IPS DF 6.9 (cell line): ENCODE results near the gene HHAT.

ENCODE experiments used
- DNase-seq: peaks from one replicate; pipeline ENCODE4 v3.0.0-alpha.2; 2013; ENCODE audit warnings: low read depth, low spot score
- H3K27ac ChIP-seq: one replicate; pipeline ENCODE4 v1.5.1; 2013; ENCODE audit warnings: low read length, control low read depth
- H3K27me3 ChIP-seq: 2 replicates; pipeline ENCODE4 v1.6.1; 2013; ENCODE audit warnings: mild to moderate bottlenecking, low read length; ENCODE audit not compliant: control insufficient read depth, insufficient read depth
- H3K36me3 ChIP-seq: 2 replicates; pipeline ENCODE4 v1.6.1; 2013; ENCODE audit warnings: low read length; ENCODE audit not compliant: control insufficient read depth, insufficient read depth
- H3K4me1 ChIP-seq: 2 replicates; pipeline ENCODE4 v1.6.1; 2013; ENCODE audit warnings: low read length; ENCODE audit not compliant: control insufficient read depth, insufficient read depth
- H3K4me3 ChIP-seq: 2 replicates; pipeline ENCODE4 v1.5.1; 2013; ENCODE audit warnings: mild to moderate bottlenecking, low read length
- H3K9me3 ChIP-seq: 2 replicates; pipeline ENCODE4 v1.6.1; 2013; ENCODE audit warnings: low read length, inconsistent platforms; ENCODE audit not compliant: control insufficient read depth, insufficient read depth
- WGBS: extraction: QIAGEN DNeasy Blood & Tissue Kit; methylation state at CpG from one replicate; pipeline ENCODE4 v1.1.7; 2013; ENCODE audit warnings: mixed read lengths, missing lambda C conversion rate; ENCODE audit not compliant: insufficient read length, insufficient coverage; 5-methylcytosine and 5-hydroxymethylcytosine counted together

HHAT gene

DNA sequence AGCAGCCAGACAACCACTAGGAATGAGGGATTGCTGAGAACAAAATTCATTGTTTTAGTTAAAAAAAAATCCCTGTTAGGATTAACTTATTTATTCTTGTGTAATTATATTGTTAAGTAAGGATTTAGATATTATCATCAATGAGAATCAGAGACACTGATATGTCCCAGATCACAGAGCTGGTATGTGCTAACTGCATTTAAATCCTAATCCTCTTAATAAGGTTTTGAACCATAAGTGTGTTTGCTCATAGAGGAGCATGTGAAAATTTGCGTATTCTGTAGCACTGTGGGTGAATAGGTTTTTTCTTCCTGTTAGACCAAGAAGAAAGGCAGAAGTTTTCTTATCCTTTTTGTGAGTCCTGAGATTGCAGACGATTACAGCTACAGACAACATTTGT, 147.1 kb downstream of the HHAT start:
- H3K9me3 ChIP-seq, result no peaks in the 10 kb centered on the region
- WGBS, result no CpG with 5 or more reads among the region's 2 CpGs
- H3K4me1 ChIP-seq, result peaks cover 3% of the 10 kb centered on the region; the same call in 1 of the 2 replicates
- no peak overlapping the region for H3K27ac ChIP-seq
- no peak for DNase-seq
- H3K27me3 ChIP-seq, result no peaks in the 10 kb centered on the region
- no peaks in the 10 kb centered on the region for H3K36me3 ChIP-seq
- H3K4me3 ChIP-seq, result no peak overlapping the region

DNA sequence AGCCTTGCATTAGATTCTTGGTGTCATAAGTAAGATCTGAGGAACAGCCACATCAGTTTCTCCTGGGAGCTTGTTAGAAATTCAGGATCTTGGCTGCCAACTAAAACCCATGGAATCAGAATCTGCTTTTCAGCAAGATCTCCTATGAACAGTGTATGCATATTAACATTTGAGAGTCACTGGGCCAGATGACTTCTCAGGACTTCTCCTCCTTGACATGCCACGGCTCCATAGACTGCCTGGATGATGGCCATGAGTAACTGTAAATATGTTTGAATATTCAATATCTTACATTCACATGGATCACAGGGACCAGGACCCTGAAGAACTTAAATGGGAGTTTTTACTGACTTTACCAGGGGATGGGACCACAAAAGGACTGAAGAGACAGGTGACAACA, 148.0 kb downstream of the HHAT start:
- no peaks in the 10 kb centered on the region for H3K9me3 ChIP-seq
- no CpG with 5 or more reads among the region's 1 CpG for WGBS
- H3K27me3 ChIP-seq, result no peaks in the 10 kb centered on the region
- peaks cover 3% of the 10 kb centered on the region; the same call in 1 of the 2 replicates for H3K4me1 ChIP-seq
- no peak overlapping the region for H3K4me3 ChIP-seq
- H3K36me3 ChIP-seq, result no peaks in the 10 kb centered on the region
- no peak for DNase-seq
- no peak overlapping the region for H3K27ac ChIP-seq

DNA sequence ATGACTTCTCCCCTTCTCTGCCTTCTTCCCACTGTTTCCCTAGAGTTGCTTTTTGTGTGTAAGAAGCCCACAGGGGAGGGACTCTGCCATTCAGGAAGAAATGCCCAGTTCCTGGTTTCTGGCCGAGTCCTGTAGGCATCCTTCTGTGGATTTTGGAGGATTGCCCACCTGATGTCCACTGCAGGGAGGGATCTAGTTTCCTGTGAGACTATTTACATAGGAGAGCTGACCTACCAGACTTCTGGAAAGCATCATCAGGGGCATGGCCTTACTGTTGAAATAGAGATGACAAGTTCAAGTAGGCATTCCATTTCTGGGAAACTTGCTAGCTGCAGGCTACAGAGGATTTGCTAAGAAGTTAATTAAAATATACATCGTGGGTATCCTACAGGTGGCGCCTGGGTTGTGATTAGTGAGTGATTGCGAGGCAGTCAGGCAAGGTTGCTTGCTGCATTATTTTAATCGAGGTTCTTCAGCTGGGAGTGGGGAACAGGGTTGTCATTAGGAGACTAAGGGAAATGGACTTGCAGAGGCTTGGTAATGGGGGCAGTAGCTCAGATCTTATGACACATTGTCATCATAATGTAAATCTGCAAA, 148.7 kb downstream of the HHAT start:
- no peak overlapping the region for H3K27ac ChIP-seq
- H3K4me3 ChIP-seq, result no peak overlapping the region
- H3K27me3 ChIP-seq, result no peaks in the 10 kb centered on the region
- H3K4me1 ChIP-seq, result peaks cover 3% of the 10 kb centered on the region; the same call in 1 of the 2 replicates
- no peak for DNase-seq
- H3K36me3 ChIP-seq, result no peaks in the 10 kb centered on the region
- H3K9me3 ChIP-seq, result no peaks in the 10 kb centered on the region
- WGBS, result no CpG with 5 or more reads among the region's 5 CpGs

DNA sequence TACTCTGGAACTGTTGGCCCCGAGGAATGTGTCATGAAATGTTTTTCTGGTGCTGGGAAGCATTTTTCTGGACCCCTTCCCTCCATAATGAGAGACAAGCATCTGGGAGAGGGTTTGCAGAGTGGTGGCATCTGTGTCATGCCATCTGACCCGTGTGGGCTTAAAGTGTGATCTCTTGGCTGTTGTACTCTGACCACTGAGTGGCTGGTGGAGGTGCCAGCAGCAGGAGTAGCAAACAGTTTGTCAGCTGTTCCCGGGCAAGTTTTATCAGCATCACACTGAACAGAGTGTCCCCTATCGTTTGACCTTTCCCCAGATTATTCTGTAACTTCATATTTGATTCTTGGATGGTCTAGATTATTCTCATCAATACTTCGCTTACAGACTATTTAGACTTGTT, 150.1 kb downstream of the HHAT start:
- Histone ChIP-seq H3K36me3 (no peaks in the 10 kb centered on the region), H3K9me3 (no peaks in the 10 kb centered on the region), H3K27me3 (no peaks in the 10 kb centered on the region), H3K4me3 (no peak overlapping the region), H3K27ac (no peak overlapping the region), H3K4me1 (peaks cover 3% of the 10 kb centered on the region; the same call in 1 of the 2 replicates)
- WGBS, result no CpG with 5 or more reads among the region's 5 CpGs
- no peak for DNase-seq

DNA sequence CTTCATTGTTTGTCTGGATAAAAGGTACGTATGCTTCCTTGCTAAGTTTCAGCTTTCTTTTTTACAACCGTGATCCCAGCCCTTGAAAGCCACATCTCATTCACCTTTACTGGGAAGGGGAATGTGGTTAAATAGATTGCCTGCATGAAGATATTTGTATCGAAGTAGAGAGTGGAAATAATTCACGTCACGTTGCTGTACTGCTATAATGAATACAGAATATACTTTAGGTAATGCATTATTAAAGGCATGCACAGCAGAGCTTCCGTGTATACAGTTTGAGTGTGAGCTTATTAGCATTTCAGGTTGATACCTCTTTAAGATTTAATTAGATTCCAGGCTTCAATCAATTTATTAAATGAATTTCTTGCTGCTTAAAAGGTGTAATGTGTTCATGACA, 153.8 kb downstream of the HHAT start:
- H3K27me3 ChIP-seq, result no peaks in the 10 kb centered on the region
- H3K27ac ChIP-seq, result no peak overlapping the region
- no peak overlapping the region for H3K4me3 ChIP-seq
- no peaks in the 10 kb centered on the region for H3K4me1 ChIP-seq
- no peaks in the 10 kb centered on the region for H3K36me3 ChIP-seq
- DNase-seq, result no peak
- WGBS, result 100% methylated on average over 3 of the region's 6 CpGs
- H3K9me3 ChIP-seq, result no peaks in the 10 kb centered on the region

DNA sequence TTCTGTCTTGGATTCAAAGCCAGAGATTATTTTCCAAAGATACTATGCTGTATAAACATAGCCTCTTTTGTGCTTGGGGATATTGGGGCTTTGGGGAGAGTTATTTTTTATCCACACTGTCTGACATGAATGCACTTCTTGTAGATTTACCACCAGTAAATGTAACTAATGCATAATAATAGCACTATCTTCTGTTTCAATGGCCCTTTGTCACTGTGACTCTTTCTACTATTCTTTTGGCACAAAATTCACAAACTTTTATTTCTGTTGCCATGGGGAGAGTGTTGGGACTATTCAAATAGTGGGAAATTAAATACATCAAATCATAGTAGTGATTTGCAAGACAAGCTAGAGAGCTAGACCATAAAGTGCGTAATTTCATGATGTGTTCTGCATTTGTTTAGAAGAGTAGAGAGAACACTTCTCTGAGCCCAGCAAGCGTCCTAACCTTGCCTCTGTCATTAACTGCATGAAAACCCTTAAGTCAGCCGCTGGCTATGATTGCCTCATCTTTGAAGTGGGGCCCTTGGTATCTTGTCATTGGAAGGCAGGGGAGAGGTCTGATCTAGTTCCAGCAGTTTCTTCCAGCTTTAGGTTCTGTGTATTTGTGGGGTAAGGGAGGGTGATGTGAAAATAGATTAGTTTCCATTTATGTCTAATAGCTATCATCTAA, 154.4 kb downstream of the HHAT start:
- no peak for DNase-seq
- Histone ChIP-seq H3K4me1 (no peaks in the 10 kb centered on the region), H3K4me3 (no peak overlapping the region), H3K36me3 (no peaks in the 10 kb centered on the region), H3K27ac (no peak overlapping the region), H3K9me3 (no peaks in the 10 kb centered on the region), H3K27me3 (no peaks in the 10 kb centered on the region)
- WGBS, result no CpG with 5 or more reads among the region's 3 CpGs

DNA sequence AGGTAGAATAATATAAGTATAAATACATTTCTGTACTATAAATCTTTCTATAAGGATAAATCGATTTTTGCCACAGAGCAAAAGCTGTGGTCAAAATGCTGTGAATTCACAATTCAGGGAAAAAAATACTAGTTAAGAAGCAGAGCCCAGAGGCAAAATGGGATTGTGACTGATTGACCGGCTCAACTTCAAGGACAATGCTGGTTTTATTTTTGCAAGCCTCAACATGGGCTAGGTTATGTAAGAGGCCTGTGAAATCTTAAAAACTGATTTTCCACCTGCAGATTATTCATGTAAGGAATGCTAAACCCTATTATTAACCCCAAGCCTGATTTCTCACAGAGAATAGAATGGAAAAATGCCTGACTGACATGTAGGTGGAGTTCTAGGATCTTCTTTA, 155.1 kb downstream of the HHAT start:
- Histone ChIP-seq H3K27ac (no peak overlapping the region), H3K9me3 (no peaks in the 10 kb centered on the region), H3K4me3 (no peak overlapping the region), H3K36me3 (no peaks in the 10 kb centered on the region), H3K4me1 (no peaks in the 10 kb centered on the region), H3K27me3 (no peaks in the 10 kb centered on the region)
- DNase-seq, result no peak
- no CpG with 5 or more reads among the region's 2 CpGs for WGBS

DNA sequence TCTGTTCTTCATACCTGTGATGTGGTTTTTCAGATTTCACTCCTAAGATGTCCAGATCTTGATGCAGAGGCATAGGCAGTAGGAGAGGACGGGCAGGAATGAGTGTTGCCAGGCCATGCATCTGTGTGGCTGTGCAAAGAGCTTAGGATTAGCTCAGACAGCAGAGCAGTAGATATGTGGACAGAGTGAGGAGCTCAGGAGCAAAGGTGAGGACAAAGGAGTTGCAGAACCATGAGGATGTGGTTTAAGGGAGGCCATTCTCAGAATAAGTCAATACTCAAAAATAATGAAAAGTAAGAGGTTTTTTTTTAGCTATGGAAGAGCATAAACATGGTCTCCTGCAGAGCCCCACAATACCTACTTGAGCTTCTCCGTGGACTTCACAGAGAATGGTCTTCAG, 158.3 kb downstream of the HHAT start:
- DNase-seq, result no peak
- no peaks in the 10 kb centered on the region for H3K9me3 ChIP-seq

DNA sequence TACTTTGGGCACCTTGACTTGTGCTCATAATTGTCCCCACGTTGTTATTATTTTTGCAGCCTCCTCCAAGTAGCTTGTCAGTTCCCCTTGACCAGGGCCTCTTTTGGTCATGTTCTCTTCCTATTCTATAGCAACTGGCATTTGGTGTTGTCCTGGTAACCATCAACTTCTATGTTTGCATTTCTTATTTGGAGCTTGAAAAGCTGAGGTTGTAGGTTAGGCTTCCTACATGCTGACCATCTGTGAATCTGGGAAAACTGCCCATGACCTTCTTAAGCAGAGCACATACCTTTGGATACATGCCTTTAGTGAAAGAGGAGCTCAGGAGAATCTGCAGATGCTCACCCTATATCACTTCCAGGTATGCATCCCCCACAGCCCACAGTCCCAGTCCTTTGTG, 160.8 kb downstream of the HHAT start:
- no peak overlapping the region for H3K4me3 ChIP-seq
- no peaks in the 10 kb centered on the region for H3K36me3 ChIP-seq
- H3K27ac ChIP-seq, result no peak overlapping the region
- no peaks in the 10 kb centered on the region for H3K27me3 ChIP-seq
- no peaks in the 10 kb centered on the region for H3K9me3 ChIP-seq
- no peak for DNase-seq
- no CpG with 5 or more reads among the region's 1 CpG for WGBS
- H3K4me1 ChIP-seq, result no peaks in the 10 kb centered on the region

More for the DNA sequence above, 158.3 kb downstream of the HHAT start:
- H3K27me3 ChIP-seq, result no peaks in the 10 kb centered on the region
- H3K4me3 ChIP-seq, result no peak overlapping the region
- no peaks in the 10 kb centered on the region for H3K36me3 ChIP-seq
- no peaks in the 10 kb centered on the region for H3K4me1 ChIP-seq
- no CpG with 5 or more reads among the region's 2 CpGs for WGBS
- no peak overlapping the region for H3K27ac ChIP-seq

DNA sequence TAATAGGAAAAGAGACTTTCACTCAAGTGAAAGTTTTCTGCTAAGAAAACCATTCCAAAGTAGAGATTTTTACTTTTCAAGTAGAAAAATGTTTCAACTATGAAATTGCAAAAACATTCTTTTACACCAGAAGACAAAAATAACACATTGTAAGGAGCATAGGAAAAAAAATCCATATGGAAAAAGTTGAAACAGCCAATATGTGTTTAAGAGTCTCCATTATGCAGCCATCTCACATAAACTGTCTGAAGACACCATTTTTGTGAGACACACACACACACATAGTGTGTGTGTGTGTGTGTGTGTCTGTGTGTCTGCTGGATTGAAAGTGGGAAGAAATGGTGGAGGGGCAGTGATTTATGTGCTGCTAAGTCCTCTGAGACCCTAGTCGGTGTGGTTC, 162.1 kb downstream of the HHAT start:
- no peaks in the 10 kb centered on the region for H3K36me3 ChIP-seq
- no peaks in the 10 kb centered on the region for H3K27me3 ChIP-seq
- no CpG with 5 or more reads among the region's 1 CpG for WGBS
- no peak for DNase-seq
- no peaks in the 10 kb centered on the region for H3K9me3 ChIP-seq
- H3K4me3 ChIP-seq, result no peak overlapping the region
- no peaks in the 10 kb centered on the region for H3K4me1 ChIP-seq
- H3K27ac ChIP-seq, result no peak overlapping the region

DNA sequence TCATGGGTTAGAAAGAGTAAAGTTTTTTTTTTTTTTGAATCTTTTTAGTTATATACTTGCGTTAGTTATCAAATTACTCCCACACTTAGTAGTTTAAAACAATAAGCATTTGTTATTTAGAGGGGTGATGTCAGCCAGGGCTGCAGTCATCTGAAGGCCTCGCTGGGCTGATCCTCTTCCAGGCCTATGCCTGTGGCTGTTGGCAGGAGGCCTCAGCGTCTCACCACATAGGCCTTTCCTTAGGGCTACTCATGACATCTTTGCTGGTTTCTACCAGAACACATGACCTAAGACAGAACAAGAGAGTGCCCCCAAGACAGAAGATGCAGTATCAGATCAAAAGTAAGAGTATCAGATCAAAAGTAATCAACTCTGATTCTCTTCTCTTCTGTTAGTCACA, 167.4 kb downstream of the HHAT start:
- Histone ChIP-seq H3K36me3 (no peaks in the 10 kb centered on the region), H3K27me3 (no peaks in the 10 kb centered on the region), H3K9me3 (no peaks in the 10 kb centered on the region), H3K4me1 (no peaks in the 10 kb centered on the region), H3K27ac (no peak overlapping the region), H3K4me3 (no peak overlapping the region)
- no CpG with 5 or more reads among the region's 3 CpGs for WGBS
- no peak for DNase-seq
